Activated T-helper 2 cell treated with anti-CD3 and anti-CD28 coated beads, Interferon-gamma antibody, Interleukin-2, Interleukin-4, amounts not matched to agents 10 μg/mL and 5 μg/mL and 100 μg/mL, durations not matched to agents 14 hours and 24 hours and 36 hours (primary cell): Measurements from ENCODE around the gene MAP3K12. TPM values are rescaled to one million over a fixed set of nuclear protein-coding genes. Genes with fewer than 3 reads are reported as not detected.
"Not testable (repeated sequence)": the region's sequence is repeated elsewhere in the genome, so short reads cannot be mapped to it uniquely, and the experiment has no call there.

Source experiments
- DNase-seq: peaks from one replicate; pipeline ENCODE4 v3.0.0; 2021; ENCODE audit warnings: low spot score
- H3K27ac Mint-ChIP-seq: one replicate; pipeline ENCODE4 v1.8.0; 2021; ENCODE audit warnings: mixed read lengths
- H3K27me3 Mint-ChIP-seq: one replicate; pipeline ENCODE4 v1.8.0; 2021; ENCODE audit warnings: low read depth, mixed read lengths
- H3K36me3 Mint-ChIP-seq: one replicate; pipeline ENCODE4 v1.8.0; 2021; ENCODE audit warnings: low read depth, mixed read lengths
- H3K4me1 Mint-ChIP-seq: one replicate; pipeline ENCODE4 v1.8.0; 2021; ENCODE audit warnings: low read depth, mixed read lengths
- H3K4me3 Mint-ChIP-seq: one replicate; pipeline ENCODE4 v1.8.0; 2021; ENCODE audit warnings: low read depth, mild to moderate bottlenecking, moderate library complexity, mixed read lengths
- H3K9me3 Mint-ChIP-seq: one replicate; pipeline ENCODE4 v1.8.0; 2021; ENCODE audit warnings: mixed read lengths
- intact Hi-C: fragments of 100-400 bp; cut with micrococcal nuclease; formaldehyde crosslinking; loops from one replicate; pipeline ENCODE4 v1.15.1; 2023
- total RNA-seq: library from RNA; stranded (reverse); gene quantifications from 2 replicates; pipeline ENCODE4 v1.2.3, GENCODE V29; 2022

MAP3K12 gene, protein sequence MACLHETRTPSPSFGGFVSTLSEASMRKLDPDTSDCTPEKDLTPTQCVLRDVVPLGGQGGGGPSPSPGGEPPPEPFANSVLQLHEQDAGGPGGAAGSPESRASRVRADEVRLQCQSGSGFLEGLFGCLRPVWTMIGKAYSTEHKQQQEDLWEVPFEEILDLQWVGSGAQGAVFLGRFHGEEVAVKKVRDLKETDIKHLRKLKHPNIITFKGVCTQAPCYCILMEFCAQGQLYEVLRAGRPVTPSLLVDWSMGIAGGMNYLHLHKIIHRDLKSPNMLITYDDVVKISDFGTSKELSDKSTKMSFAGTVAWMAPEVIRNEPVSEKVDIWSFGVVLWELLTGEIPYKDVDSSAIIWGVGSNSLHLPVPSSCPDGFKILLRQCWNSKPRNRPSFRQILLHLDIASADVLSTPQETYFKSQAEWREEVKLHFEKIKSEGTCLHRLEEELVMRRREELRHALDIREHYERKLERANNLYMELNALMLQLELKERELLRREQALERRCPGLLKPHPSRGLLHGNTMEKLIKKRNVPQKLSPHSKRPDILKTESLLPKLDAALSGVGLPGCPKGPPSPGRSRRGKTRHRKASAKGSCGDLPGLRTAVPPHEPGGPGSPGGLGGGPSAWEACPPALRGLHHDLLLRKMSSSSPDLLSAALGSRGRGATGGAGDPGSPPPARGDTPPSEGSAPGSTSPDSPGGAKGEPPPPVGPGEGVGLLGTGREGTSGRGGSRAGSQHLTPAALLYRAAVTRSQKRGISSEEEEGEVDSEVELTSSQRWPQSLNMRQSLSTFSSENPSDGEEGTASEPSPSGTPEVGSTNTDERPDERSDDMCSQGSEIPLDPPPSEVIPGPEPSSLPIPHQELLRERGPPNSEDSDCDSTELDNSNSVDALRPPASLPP
- 14.4 and 14.7 TPM in 2 replicates for total RNA-seq

DNA sequence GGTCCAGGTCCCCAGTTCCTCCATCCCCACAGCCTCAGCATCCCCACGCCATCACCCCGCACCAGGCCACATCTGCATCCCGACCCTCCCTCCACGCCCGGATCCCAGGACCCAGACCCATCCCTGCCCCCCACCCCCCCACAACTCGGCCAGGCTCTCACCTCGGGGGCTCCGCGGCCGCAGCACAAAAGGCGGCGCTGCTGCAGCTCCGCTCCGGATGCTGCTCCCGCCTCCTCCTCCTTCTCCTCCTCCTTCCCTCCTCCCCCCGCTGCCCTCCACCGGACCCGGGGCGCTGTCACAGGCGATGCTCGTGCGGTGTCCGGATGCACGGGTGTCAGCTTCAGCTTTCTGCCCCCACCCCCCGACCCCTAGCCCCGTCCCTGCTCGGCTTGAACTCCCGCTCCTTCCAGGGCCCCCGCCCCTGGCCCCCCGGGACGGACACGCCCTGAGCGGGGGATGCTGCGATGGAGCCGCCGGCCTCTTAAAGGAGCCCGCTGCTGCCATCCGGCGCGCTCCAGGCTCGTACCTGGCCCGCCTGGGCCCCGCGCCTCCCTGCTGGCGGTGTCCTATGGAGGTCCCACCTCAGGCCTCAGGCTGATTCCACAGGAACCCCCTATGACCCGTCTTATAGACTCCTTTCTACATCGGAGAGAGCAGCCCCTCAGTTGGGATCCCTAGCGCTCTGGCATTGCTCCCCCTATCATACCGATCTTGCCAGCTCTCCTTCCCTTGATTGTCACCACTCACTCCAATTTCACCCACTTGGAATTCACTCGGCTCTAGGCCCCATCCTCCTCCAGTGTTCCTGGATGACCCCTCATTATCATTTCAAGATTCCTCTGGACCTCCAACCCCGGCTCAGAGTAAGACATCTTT, at the start of gene MAP3K12:
Gene MAP3K12 (minus strand): TSS at position 193 of the 876 bp plus-strand sequence. CDS start 12,067 bp downstream, outside the sequence.
- intact Hi-C loops, result loop anchor here (2.0 to 10.0 kb wide), 2 partner anchors 119 to 295 kb away; partner anchors contain the start of genes ITGB7 and SP1
- peaks cover 4% of the 10 kb centered on the region for H3K36me3 Mint-ChIP-seq
- H3K9me3 Mint-ChIP-seq, result no peaks in the 10 kb centered on the region
- no peaks in the 10 kb centered on the region for H3K27me3 Mint-ChIP-seq
- peak within 1 kb of the TSS; percentile 98 for H3K27ac Mint-ChIP-seq
- peak within 1 kb of the TSS; percentile 90 for H3K4me3 Mint-ChIP-seq
- peak; percentile 66 for DNase-seq
- peaks cover 27% of the 10 kb centered on the region for H3K4me1 Mint-ChIP-seq

DNA sequence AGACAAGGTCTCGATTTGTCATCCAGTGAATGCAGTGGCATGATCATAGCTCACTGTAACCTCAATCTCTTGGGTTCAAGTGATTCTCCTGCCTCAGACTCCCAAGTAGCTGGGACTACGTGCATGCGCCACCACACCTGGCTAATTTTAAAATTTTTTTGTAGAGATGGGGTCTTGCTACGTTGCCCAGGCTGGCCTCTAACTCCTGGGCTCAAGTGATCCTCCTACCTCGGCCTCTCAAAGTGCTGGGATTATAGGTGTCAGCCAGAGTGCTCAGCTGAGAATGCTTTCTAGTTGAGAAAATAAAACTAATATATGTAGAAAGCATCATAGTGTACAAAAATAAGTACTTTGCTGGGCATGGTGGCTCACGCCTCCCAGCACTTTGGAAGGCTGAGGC, 49.1 kb upstream of the MAP3K12 start:
- H3K4me1 Mint-ChIP-seq, result peaks cover 18% of the 10 kb centered on the region
- not testable (repeated sequence) for H3K4me3 Mint-ChIP-seq, H3K9me3 Mint-ChIP-seq, H3K27ac Mint-ChIP-seq, H3K27me3 Mint-ChIP-seq, DNase-seq
- H3K36me3 Mint-ChIP-seq, result peaks cover 32% of the 10 kb centered on the region
- intact Hi-C loops, result loop anchor here (10.0 kb wide), 1 partner anchor 196 kb away; no protein-coding TSS in a partner anchor

GRCh38 chr12:53543539-53543938, 44.3 kb upstream of the MAP3K12 start:
- Mint-ChIP-seq H3K4me3 (no peak overlapping the region), H3K27me3 (no peaks in the 10 kb centered on the region)
- peak; percentile 42 for DNase-seq

DNA sequence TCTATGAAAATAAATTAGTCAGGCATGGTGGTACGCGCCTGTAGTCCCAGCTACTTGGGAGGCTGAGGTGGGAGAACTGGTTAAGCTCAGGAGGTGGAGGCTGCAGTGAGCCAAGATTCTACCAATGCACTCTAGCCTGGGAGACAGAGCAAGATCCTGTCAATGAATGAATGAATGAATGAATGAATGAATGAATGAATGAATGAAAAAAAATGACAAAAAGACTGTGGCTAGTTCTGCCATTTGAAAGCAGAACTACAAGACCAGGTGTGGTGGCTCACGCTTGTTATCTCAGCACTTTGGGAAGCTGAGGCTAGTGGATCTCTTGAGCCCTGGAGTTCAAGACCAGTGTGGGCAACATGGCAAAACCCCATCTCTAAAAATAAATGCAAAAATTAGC, 40.3 kb upstream of the MAP3K12 start:
- DNase-seq, result no peak
- Mint-ChIP-seq H3K27ac (no peak overlapping the region), H3K27me3 (no peaks in the 10 kb centered on the region), H3K4me3 (no peak overlapping the region), H3K9me3 (no peaks in the 10 kb centered on the region), H3K4me1 (peaks cover 10% of the 10 kb centered on the region), H3K36me3 (peaks cover 43% of the 10 kb centered on the region)
- intact Hi-C loops, result no loop called here

More at GRCh38 chr12:53543539-53543938, 44.3 kb upstream of the MAP3K12 start:
- Mint-ChIP-seq H3K4me1 (peaks cover 10% of the 10 kb centered on the region), H3K9me3 (no peaks in the 10 kb centered on the region), H3K27ac (peak overlapping the region; percentile 75), H3K36me3 (peaks cover 30% of the 10 kb centered on the region)
- intact Hi-C loops, result loop anchor here (1.0 to 10.0 kb wide), 4 partner anchors 34 to 201 kb away; partner anchors contain the start of genes ATF7 and ATP5MC2

DNA sequence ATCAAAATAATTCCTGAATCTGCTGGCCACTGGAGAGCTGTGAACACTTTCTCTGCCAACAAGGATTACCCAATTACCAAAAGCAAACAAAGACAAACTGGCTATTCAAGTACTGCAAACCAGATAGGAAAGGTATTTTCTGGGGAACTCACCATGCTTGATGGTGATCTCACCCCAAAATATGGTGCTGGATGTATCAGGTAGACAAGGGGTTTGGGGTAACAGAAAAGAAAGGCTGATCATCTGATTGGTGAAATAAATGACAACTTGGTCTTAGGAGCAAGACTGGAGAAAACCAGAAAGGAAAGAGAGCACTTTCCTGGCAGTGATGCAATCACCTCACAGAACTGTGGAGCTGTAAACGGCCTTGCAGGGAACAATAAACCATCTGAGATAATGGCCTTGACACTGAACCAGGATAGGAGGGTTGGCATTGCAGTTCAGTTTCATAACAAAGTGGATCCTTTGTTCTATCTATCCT, 39.0 kb upstream of the MAP3K12 start:
- DNase-seq, result no peak
- H3K4me3 Mint-ChIP-seq, result no peak overlapping the region
- peaks cover 45% of the 10 kb centered on the region for H3K36me3 Mint-ChIP-seq
- H3K4me1 Mint-ChIP-seq, result peaks cover under 1% of the 10 kb centered on the region
- intact Hi-C loops, result no loop called here
- H3K9me3 Mint-ChIP-seq, result no peaks in the 10 kb centered on the region
- H3K27me3 Mint-ChIP-seq, result no peaks in the 10 kb centered on the region
- H3K27ac Mint-ChIP-seq, result no peak overlapping the region

GRCh38 chr12:53536962-53537361, 37.7 kb upstream of the MAP3K12 start:
- intact Hi-C loops, result no loop called here
- no peaks in the 10 kb centered on the region for H3K4me1 Mint-ChIP-seq
- no peak overlapping the region for H3K4me3 Mint-ChIP-seq
- no peak overlapping the region for H3K27ac Mint-ChIP-seq
- H3K36me3 Mint-ChIP-seq, result peaks cover 51% of the 10 kb centered on the region
- no peaks in the 10 kb centered on the region for H3K9me3 Mint-ChIP-seq
- no peak for DNase-seq
- no peaks in the 10 kb centered on the region for H3K27me3 Mint-ChIP-seq

- H3K4me3 Mint-ChIP-seq, result no peak overlapping the region
- H3K36me3 Mint-ChIP-seq, result peaks cover 51% of the 10 kb centered on the region
- intact Hi-C loops, result no loop called here
- DNase-seq, result no peak
- no peak overlapping the region for H3K27ac Mint-ChIP-seq
- no peaks in the 10 kb centered on the region for H3K27me3 Mint-ChIP-seq
- H3K4me1 Mint-ChIP-seq, result no peaks in the 10 kb centered on the region
- H3K9me3 Mint-ChIP-seq, result no peaks in the 10 kb centered on the region
These were observed 34.2 kb upstream of the MAP3K12 start for GRCh38 chr12:53533471-53533870.

DNA sequence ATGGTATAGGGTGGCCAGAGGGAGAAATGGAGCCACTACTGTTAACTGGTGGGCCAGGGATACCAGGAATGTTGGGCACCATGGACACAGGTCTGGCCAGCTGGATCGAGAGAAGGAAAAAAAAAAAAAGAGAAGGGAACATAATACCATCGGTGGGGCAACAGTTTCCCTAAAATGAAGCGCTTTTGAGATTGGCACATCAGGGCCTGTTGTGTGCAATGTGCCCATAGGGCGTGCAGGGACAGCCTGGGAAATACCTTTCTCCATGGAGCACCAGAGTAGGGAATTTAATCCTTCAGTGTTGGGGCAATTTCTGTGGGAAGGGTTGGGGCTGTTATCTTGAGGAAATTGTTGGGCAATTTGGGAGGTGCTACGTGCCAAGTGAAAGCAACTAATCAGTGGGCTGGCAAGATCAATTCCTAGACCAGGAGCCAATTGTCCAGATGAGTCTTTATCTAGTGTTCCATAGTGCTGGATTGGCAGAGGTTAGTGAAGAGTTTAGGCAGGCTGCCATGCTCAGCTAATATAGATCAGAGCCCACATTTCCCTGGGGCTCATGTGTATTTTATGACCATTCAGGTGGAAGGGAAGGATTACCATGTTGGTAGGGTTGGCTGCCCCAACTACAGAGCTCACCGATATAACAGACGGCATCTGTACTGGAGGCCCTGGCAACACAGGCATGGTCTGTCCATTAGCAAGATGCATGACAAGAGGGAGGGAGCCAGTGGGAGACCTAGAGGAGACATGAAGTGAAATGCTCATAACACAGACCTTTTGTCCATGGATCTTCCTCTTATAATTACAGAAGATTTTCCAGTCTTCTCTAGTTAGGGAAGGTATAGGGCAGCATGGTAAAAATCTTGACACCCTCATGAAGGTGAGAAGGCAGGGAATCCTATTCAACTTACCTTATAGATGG, 33.5 kb upstream of the MAP3K12 start:
- no peaks in the 10 kb centered on the region for H3K27me3 Mint-ChIP-seq
- no peaks in the 10 kb centered on the region for H3K9me3 Mint-ChIP-seq
- no peak overlapping the region for H3K4me3 Mint-ChIP-seq
- DNase-seq, result no peak
- no peak overlapping the region for H3K27ac Mint-ChIP-seq
- peaks cover 47% of the 10 kb centered on the region for H3K36me3 Mint-ChIP-seq
- intact Hi-C loops, result no loop called here
- no peaks in the 10 kb centered on the region for H3K4me1 Mint-ChIP-seq

DNA sequence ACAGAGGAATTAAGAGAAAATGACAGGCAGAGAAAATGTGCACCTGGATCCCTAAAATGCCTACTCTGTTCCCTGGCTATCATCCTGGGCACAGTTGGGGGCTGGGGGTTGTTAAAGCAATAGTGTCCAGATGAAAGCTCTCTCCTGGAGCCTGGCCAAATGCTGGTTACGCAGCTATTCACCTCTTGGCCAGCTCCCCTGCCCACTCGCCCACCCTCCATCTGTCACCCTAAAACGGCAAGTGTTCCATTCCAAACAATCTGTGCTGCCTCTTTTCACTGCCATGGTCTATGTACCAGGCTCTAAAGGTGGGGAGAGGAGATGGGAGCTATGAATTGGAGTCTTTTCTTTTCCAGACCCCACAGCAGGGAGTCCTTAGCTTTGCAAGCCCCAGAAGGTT, 32.8 kb upstream of the MAP3K12 start:
- H3K27ac Mint-ChIP-seq, result no peak overlapping the region
- intact Hi-C loops, result no loop called here
- peaks cover 43% of the 10 kb centered on the region for H3K36me3 Mint-ChIP-seq
- H3K4me3 Mint-ChIP-seq, result no peak overlapping the region
- H3K27me3 Mint-ChIP-seq, result no peaks in the 10 kb centered on the region
- no peak for DNase-seq
- no peaks in the 10 kb centered on the region for H3K4me1 Mint-ChIP-seq
- H3K9me3 Mint-ChIP-seq, result no peaks in the 10 kb centered on the region

- Mint-ChIP-seq H3K36me3 (peaks cover 41% of the 10 kb centered on the region), H3K4me3 (no peak overlapping the region), H3K4me1 (no peaks in the 10 kb centered on the region), H3K9me3 (no peaks in the 10 kb centered on the region), H3K27ac (no peak overlapping the region), H3K27me3 (no peaks in the 10 kb centered on the region)
- no peak for DNase-seq
- intact Hi-C loops, result no loop called here
These were observed 31.7 kb upstream of the MAP3K12 start for GRCh38 chr12:53530920-53531319.

DNA sequence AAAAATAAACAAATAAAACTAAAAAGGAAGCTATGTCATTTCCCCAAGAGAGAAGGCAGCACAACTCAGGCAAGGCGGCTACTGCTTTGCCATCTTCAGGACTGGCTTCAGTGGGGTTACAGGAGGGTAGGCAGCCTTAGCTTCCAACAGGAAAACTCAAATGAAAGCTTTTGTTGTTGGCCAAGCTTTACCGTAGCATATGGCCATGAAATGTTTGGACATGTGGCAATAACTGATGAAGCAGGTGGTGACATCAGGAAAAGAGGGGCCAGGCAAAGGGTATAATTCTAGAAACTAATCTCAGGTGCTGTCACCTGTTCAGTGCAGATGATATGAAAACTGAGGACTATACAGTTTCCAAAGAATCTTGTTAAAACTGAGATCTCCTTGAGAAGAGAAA, 30.8 kb upstream of the MAP3K12 start:
- DNase-seq, result no peak
- H3K4me1 Mint-ChIP-seq, result no peaks in the 10 kb centered on the region
- no peak overlapping the region for H3K4me3 Mint-ChIP-seq
- peaks cover 38% of the 10 kb centered on the region for H3K36me3 Mint-ChIP-seq
- no peaks in the 10 kb centered on the region for H3K9me3 Mint-ChIP-seq
- H3K27me3 Mint-ChIP-seq, result no peaks in the 10 kb centered on the region
- no peak overlapping the region for H3K27ac Mint-ChIP-seq
- intact Hi-C loops, result no loop called here
